NK-92 treated with Interleukin-12 subunit alpha and Interleukin-12 subunit beta, amount 100 ng/mL, for 24 hours (cell line): ENCODE results near the gene PPP5C.
"Not testable (repeated sequence)": the region's sequence is repeated elsewhere in the genome, so short reads cannot be mapped to it uniquely, and the experiment has no call there.

Source experiments
- DNase-seq: peaks from one replicate; lab custom pipeline; 2025; lab: John Stamatoyannopoulos, UW

Gene PPP5C

GRCh38 chr19:46346821-46347571 is at the start of gene PPP5C:
Gene PPP5C (plus strand): TSS chr19:46347087. CDS start chr19:46347097, 10 bp downstream.
- DNase-seq = peak; percentile 90

- DNase-seq = no peak
Observed at GRCh38 chr19:46297700-46298478, 49.0 kb upstream of the PPP5C start.

GRCh38 chr19:46298479-46299003 is 48.3 kb upstream of the PPP5C start:
- no peak for DNase-seq

GRCh38 chr19:46299004-46299509 is 47.8 kb upstream of the PPP5C start:
- no peak for DNase-seq

GRCh38 chr19:46299695-46300094 is 47.2 kb upstream of the PPP5C start:
- no peak for DNase-seq

- no peak for DNase-seq
Observed at GRCh38 chr19:46303322-46303690, 43.6 kb upstream of the PPP5C start.

GRCh38 chr19:46303691-46304397 is 43.0 kb upstream of the PPP5C start:
- DNase-seq = no peak

- DNase-seq = no peak
Observed at GRCh38 chr19:46306501-46306900, 40.4 kb upstream of the PPP5C start.

GRCh38 chr19:46308510-46308909 is 38.4 kb upstream of the PPP5C start:
- no peak for DNase-seq

GRCh38 chr19:46309056-46309455 is 37.8 kb upstream of the PPP5C start:
- no peak for DNase-seq

- DNase-seq = no peak
Observed at GRCh38 chr19:46311444-46311843, 35.4 kb upstream of the PPP5C start.

GRCh38 chr19:46313540-46314469 is 33.1 kb upstream of the PPP5C start:
- not testable (repeated sequence) for DNase-seq

- DNase-seq = no peak
Observed at GRCh38 chr19:46317339-46317738, 29.5 kb upstream of the PPP5C start.

GRCh38 chr19:46319613-46320012 is 27.3 kb upstream of the PPP5C start:
- no peak for DNase-seq

- DNase-seq = no peak
Observed at GRCh38 chr19:46320559-46320958, 26.3 kb upstream of the PPP5C start.

GRCh38 chr19:46321653-46322052 is 25.2 kb upstream of the PPP5C start:
- DNase-seq = no peak

GRCh38 chr19:46323227-46323626 is 23.7 kb upstream of the PPP5C start:
- not testable (repeated sequence) for DNase-seq

- DNase-seq = no peak
Observed at GRCh38 chr19:46324277-46324676, 22.6 kb upstream of the PPP5C start.

- no peak for DNase-seq
Observed at GRCh38 chr19:46326608-46327007, 20.3 kb upstream of the PPP5C start.

GRCh38 chr19:46328079-46328478 is 18.8 kb upstream of the PPP5C start:
- DNase-seq = no peak

- no peak for DNase-seq
Observed at GRCh38 chr19:46330319-46330918, 16.5 kb upstream of the PPP5C start.
